Astrocyte (in vitro differentiated cells and primary cell): ENCODE measurements around the gene DNAJC10.

Experiments used
- EZH2 ChIP-seq: IDR thresholded peaks from 2 replicates; pipeline ENCODE4 v1.6.1; 2012; ENCODE audit warnings: mild to moderate bottlenecking, low read length, inconsistent platforms; ENCODE audit not compliant: insufficient read depth
- TF ChIP-seq, protein P1 (sequence below): IDR thresholded peaks from 2 replicates; pipeline ENCODE4 v1.5.1; 2011; ENCODE audit warnings: low read depth, mild to moderate bottlenecking, inconsistent platforms, low read length, moderate library complexity; ENCODE audit not compliant: insufficient read depth

GRCh38 chr2:182761903-182762302 lies 45.8 kb downstream of the DNAJC10 start:
- TF ChIP-seq, protein P1, sequence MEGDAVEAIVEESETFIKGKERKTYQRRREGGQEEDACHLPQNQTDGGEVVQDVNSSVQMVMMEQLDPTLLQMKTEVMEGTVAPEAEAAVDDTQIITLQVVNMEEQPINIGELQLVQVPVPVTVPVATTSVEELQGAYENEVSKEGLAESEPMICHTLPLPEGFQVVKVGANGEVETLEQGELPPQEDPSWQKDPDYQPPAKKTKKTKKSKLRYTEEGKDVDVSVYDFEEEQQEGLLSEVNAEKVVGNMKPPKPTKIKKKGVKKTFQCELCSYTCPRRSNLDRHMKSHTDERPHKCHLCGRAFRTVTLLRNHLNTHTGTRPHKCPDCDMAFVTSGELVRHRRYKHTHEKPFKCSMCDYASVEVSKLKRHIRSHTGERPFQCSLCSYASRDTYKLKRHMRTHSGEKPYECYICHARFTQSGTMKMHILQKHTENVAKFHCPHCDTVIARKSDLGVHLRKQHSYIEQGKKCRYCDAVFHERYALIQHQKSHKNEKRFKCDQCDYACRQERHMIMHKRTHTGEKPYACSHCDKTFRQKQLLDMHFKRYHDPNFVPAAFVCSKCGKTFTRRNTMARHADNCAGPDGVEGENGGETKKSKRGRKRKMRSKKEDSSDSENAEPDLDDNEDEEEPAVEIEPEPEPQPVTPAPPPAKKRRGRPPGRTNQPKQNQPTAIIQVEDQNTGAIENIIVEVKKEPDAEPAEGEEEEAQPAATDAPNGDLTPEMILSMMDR, result no peak
- TF ChIP-seq EZH2, result no peak
